Measurements from ENCODE around the gene NUAK1.

The NUAK1 gene

DNA sequence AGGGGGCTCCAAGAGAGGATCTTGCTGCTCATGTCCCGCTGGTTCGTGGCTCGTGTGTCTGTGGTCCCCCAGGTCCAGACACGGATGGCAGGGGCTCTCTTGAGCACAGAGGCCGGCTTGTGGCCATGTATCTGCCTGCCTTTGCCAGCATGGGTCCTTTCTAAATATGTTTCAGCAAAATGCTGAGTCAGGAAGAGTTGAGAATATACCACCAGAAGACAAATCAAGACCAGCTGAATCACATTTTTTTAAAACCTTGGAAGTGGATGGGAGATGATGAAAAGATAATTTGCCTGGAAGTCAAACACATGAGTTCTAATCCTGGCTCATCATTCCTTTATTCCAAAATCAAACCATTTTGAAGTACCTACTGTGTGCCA, 58.0 kb downstream of the NUAK1 start:
- no peak for DNase-seq

DNA sequence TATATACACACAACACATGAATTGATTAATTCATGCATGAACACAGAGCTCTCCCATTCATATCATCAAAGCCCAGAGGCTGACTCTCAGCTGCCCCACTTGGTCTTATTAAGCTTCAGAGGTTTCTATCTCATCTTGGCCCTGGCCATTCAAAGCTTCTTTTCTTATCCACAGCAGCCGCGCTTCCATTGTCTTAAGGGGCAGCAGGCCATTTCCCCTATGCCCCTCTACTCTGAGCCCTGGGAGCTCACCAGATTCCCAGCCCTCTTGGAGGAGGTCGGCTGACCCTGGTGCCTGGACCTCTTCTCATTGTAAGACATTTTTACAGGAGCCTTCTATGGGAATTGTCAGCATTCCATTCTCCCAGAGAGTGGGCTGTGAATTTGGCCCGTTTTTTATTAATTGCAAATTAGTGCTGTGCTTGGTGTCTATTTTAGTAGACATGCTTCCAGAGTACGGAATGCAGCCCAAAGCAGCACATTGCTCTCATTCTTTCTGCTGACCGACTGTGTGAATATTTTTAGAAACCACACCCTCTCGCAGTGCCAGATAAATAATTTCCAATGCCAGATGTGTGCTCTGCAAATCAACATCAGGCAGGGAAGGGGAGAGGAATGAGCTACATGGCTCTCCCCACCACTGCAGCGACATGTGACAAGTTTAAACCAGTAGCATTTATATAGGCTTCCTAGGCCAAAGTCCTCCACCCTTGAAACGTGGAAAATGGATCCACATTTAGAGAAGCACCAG, 58.5 kb downstream of the NUAK1 start:
- no peak for DNase-seq

DNA sequence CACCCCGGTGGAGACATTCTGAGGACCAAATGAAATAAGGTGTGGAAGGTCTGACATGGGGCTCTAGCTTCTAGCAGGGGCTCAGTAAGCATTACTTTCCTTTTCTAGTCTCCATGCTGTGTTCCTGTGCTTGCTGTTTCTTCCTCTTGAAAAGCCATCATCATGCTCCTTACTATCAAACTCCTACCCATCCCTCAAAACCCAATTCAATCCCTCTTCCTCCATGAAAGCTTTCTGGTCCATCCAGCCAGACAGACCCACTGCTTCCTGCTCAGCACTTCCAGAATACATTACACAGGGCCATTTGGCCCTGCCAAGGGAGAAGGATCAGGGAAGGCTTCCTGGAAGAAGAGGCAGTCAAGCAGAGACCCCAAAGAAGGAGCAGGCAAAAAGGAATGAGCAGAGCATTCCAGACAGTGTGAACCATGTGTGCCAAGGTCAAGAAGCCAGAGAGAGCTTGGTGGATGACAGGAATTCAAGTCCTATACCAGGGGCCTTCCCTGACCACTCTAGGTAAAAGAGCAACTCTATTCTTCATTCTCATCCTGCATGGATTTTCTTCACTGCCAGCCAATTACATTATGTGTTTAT, 59.5 kb downstream of the NUAK1 start:
- DNase-seq: no peak

DNA sequence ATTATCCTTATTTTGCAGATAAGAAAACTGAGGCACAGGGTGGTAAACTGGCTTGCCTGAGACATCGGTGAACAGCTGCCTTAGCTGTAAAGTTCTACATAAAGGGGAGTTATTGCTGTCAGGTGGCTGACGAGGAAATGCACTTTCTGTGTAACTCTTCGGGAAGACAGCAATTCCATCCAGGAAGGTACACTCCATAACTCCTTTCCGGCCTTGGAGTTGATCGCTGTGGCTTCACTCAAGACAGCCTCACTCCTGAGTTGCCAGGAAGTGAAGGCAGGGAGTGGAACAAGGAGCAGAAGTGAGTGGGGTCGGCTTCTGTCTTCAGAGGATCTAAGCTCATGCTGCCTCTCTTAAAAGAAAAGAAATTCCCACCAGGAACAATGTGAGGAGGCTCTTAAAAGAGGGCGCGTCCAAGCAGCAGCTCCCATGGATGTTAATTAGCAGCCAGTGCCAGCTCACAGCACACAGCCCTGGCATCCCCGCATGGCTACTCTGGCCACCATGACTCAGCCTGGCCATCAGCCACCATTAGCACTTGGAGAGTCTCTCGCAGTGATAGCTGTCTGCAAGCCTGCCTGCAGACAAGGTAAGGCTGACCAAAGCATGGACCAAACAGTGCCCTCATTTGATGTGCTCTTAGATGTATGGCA, 60.3 kb downstream of the NUAK1 start:
- no peak for DNase-seq

DNA sequence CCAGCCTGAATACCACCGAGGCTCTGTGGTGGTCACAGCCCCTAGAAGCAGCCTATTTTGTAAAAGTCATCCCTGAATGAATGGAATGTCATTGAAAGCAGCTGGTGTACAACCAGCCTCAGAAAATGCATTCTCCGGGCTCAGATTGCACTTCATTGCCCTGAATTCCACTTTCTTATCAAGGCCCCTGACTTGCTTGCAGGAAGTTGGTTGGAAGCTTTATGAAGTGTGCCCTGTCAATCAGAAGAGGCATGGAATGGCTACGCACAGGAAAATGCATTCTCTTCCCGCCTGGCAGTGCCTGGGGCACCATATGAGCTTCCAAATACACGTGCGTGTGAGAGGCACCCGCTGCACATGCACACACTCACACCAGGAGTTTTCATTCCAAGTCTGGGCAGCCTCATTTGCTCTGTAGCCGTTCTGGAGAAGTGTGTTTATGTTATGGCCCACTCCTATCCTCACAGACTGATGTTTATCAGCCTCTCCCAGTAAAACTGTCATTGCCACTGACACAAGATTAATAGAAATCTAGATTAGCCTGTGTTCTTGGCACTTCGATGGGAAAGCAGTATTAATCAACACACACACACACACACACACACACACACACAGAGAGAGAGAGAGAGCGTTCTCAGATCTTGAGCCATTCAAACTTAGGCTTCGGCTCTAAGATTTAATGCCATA, 63.9 kb downstream of the NUAK1 start:
- no peak for DNase-seq

DNA sequence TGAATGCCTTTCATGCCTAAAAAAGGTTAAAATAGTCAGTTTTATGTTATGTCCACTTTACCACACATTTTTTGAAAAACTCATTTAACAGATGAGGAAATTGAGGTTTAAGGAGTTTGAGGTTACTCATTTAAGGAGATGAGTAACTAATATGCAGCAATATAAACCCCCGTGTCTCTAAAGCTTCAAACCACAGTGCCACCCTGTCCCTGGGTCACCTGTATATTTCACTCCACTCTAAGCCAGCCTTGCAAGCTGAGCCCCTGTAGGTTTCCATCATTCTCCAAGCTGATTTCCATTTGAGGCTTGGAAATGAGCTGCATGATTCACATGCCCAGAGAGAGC, 64.4 kb downstream of the NUAK1 start:
- DNase-seq: no peak

DNA sequence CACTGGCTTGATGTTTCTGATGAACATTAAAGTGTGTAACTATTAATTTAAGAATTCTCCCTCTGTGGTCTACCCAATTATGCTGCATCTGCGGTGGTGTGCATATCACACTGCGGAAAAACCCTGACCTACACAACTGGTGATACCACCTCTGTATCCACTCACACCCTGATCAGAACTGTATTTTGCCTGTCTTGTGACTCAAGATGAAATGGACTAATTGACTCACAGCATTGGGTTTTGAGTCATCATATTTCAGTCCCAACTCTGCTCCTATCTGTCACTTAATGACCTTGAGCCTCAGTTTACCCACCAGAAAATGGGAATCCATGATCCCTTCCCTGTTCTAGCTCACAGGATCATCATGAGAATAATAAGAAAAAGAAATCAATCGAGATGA, 65.6 kb downstream of the NUAK1 start:
- no peak for DNase-seq

DNA sequence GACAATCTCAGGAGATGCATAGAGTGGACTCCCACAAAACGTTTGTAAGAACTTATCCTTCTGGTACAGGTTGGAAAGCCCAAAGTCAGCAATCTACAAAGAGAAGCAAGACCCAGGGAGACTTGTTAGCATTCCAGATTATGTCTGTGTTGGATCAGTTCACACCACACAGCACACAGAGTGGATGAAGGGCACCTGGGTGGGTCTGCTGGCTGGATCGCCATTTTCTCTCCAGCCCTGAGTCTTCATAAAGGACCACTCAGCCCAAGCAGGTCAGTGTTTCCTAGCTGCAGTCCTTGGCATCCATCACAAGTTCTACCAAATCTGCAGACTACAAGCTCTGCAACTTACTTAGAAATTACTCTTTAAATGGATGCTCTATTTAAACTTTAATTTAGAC, 66.0 kb downstream of the NUAK1 start:
- no peak for DNase-seq

DNA sequence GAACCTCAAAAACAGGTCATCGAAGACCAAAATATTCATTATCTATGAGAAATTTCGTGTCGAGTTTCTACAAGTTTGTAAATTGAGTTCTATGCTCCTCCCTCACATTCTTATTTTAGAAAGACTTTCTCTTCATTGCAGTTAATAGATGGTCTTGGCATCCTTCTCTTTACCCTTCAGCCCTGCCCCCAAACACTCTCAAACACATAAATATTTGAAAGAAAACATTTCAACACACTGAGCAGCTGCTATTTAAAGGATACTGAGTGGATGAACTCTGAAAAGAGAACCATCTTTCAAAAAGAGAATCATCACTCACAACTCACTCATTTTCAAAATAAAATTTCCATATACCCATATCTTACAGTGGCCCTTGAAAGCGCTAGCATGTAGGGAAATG, 67.1 kb downstream of the NUAK1 start:
- DNase-seq: no peak

DNA sequence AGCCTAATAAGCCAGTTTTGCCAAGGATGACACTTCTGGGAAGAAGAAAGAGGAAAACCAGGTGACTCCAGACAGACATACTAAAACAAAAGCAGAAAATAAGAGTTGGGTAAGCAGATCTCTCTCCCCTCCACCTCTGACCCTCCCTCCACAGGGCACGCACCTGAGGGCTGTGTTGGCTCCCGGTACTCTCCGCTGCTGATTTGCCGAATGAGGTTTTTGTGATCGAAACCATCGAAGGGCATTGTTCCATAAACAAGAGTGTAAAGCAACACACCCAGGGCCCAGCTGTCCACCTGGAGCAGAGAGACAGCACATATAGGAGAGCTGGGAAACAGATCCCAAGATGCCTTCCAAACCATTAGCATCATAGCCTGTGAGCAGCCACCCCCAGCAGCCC, 68.1 kb downstream of the NUAK1 start:
- no peak for DNase-seq

DNA sequence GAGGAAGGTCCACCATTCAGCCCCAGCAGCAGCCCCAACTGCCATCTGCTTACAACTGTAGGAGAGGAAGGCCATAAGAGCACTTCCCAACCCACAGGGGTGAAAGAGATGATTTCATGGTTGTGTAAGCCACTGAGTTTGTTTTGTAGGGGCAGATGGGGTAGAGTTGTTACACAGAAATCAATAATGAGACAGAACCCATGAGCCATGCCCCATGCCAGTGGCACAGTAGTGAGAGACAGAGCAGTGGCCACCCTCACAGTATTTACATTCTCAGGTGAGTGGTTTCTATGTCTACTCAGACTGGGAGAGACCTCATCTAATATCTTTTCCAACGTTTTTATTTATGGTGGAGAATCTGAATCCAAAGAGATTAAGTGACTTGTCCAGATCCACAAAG, 68.6 kb downstream of the NUAK1 start:
- no peak for DNase-seq

DNA sequence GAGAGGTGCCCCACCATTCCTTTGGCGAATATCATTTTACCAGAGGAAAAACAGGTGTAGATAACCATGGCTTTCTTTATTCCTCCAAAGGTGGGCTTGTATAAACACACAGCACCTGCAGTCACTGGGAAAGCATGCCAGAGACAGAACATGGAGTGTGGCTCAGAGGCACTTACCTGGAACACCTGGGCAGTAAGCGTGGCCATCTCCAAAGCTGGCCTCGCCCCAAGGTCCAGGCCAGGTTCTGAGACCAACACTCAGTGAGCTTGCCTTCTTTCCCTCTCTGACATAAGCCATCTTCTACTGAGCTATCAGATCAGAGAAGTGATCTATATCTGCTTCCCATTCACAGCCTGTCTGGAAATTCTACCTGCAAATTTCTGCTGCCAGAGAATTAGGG, 70.5 kb downstream of the NUAK1 start:
- no peak for DNase-seq

DNA sequence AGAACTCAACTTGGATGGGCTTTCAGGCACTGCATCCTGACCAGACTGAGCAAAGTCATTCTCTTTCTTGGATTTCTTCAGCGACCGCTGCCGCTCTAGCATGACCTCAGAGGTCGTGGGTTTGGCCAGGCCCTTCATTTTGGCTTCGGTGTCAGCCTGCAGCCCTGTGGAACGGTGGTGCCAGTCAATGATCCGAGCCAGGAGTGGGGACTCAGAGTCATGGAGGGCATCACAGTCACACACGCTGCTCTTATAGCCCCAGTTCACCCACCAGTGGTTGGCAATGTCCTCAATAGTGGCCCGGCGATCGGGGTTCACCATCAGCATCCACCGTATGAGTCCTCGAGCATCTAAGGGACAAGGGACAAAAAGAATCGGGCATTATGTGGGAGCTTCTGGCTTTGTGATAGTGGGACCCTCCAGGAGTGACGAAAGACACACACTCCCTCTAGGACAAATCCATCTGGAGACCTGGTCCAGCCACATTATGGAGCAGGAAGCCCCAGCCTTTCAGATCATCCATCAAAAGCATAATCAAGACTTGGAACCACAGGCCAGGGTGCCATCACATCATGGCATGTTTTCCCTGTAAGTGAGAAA, 71.0 kb downstream of the NUAK1 start:
- no peak for DNase-seq

DNA sequence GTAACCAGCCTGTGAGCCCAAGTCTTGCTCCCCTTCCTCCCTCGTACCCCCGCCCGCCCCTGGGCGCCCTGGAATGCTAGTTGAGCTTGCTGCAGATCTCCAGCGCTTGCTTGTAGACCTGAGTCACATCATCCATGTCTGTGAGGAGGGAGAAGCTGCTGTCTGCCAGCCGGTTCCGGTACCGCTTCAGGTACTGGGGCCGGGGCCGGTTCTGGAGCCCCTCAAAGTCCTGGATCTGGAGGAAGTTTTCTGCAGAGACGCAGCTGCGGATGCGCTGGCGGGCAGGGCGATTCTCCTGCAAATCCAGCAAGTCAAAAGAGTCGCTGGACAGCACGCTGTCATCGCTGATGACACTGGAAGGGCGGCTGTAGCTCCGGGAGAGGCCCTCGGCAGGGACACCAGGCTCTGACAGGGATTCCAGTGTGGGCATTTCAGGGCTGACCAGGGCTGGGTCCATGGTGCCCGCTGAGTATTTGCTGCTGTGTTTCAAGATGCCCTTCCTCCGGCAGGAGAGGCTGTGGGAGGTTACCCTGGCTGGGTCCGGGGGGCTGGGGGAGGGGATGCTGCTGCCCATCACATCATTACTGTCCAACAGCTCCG, 71.9 kb downstream of the NUAK1 start:
- DNase-seq: no peak

DNA sequence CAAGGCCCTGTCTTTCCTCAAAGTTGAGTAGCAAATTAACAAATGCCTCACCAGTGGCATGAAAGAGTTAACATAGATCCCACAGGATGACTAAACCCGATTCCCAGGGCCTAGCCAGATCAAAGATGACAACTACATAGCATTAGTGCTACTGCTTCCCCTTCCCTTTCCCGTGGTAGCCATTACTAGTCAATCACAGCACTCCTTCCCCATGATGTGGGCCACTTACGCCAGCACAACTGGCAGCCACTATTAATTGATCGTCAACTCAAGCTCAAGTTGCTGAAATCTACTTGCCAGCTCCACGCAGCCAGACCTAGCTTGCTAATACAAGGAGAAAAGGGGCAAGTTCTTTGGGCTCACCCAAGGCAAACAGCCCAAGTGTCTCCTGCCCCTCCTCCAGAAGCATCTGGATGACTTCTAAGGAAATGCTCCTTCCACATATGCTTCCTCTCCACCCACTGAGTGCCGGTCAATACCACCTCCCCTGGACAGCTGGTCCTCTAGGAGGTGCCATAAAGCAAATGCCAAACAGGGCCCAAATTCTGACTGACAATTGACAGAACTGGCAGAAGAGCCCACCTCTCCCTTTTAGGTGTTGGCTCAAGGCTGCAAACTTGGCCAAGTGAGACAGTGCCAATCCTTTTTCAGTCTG, 72.6 kb downstream of the NUAK1 start:
- DNase-seq: no peak

DNA sequence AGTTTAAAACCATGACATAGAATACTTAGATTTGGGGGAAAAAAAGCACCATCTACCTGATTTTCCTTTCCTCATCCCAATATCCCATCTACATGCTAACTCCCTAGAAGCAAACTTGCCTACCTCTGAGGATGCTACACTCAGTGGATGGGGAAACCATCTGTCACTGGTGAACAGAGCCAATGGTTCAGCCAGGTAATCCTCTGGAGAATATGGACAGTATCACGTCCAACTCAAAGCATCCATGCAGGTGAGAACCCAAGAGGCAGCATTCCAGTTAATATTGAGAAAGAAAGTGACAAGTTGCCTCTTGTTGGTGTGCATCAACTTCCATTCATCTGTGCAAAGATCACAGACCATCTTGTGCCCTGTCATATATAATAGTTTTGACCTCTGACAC, 73.2 kb downstream of the NUAK1 start:
- no peak for DNase-seq

DNA sequence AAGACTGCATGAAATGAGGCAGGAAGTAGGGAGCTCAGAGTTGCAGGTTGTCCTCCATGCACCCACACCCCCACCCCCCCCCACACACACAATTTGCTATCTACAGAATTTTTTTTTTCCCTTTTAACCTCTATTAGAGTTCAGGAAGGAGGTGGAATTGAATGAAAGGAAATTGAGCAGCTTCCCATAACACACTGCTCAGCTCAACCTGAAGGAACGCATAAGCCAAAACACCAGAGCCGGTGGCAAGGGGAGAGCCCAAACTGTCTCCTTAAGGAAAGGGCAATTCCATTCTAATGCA, 74.1 kb downstream of the NUAK1 start:
- no peak for DNase-seq

DNA sequence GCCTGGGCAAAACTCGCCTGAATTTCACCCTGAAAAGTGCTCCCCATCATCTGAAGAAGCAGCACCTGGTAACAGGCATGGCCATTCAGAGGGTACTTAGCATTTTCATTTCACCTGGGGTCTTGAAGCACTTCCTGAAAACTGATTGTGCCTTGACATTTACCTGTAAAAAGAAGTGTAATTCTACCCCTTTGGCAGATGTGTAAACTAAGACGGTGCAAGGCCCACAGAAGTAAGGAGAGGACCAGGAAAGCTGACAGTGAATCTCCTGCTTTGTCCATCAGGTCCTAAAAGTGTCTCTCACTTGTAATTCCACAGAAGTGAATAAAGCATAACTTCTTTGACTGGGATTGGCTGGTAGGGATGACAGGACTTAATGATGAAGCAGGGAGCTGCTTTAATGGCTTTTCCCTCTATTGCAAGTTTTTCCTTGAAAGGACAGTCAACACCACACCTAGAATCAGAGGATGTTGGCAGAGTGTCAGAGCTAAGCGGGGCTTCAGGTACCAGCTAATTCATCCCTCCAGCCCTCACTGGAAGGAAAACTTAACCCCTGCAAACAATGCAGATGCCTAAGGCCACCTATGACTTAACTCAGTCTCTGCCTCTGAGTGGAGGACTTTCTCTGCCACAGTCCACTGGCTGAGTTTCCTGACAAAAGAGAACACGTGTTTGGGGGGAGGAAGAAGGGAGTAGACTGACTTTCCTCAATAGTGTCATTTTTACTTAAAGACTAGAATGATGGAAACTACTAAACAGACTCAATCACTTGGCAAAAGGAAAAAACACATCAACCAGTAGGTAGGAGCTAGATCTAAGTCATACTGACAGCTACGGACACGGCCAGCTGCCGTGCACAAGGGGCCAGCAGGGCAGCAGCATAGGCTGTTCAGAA, 74.7 kb downstream of the NUAK1 start:
- DNase-seq: no peak

DNA sequence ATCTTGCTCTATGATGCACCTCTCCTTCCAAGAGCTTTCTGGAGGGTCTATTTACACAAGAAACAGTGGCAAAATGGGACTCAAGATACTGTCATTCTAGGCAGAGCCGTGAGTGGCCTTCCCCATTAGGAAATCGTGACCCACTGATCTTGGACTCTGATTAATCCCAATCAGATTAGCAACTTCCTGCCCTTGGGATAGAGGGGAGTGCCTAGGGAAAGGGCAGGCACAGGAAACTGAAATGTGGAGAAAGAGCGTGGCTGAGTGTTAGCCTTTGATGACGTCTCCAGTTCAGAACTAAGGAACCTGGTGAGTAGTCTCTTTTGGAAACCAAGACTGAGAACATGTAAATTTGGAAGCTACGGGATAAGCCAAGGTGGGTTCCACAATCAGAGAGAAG, 76.1 kb downstream of the NUAK1 start:
- no peak for DNase-seq

DNA sequence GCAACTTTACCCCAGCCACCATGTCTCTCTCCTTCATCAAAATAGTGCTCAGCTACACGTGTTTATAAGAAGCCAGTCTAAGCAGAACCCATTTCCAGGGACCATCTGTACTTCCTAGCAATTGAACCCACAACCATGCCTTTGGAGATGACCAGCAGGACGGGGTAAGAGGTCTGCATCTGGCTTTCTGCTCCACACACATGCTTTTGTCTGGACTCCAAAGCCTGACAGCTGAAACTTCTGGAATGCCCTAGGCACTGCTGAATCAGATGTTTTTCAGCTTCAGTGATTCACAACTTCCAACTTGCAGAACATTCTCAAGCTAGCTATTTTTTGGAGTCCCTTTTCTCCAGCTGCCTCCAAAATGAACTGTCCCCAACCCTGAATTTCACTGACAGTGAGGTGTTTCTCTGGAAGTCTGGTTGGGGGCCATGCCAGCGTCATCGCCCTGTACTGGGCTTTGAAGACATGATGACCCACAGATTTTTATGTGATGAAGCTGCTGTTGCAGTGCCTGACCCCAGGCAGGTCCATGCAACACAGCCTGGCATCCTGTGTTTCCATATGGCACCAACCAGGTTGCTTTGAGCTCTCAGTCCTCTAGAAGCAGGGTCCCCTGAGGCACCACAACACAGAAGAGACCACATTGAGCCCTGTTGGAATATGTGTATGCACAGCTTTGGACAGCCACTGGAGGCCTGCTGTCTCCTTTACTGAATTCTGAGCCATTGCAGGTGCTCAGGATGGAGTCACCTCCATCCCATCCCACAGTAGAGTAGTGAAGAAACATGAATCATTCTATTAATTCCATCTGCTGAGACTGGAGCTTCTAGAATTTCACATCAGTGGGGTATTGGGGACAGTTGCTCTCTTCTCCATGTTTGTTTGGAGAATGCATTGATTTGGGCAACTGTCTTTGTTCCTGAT, 80.2 kb downstream of the NUAK1 start:
- DNase-seq: no peak

DNA sequence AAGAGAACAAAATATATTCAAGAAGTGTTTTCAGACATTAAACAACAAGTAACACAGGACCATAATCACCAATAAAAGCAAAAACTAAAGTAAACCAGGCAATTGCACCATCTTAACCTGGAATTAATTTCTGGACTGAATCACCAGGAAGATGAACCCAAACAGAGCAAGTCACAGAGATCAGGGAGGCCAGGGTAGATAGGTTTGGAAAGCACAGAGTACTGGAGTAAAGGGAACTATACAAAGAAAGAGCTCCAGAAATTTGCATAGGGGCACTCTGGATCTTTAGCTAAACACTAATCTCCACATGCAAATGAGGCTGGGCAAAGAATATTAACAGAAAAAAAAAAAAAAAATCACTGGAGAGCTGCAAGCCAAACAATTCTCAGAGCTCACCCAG, 84.7 kb downstream of the NUAK1 start:
- DNase-seq: no peak

Data from activated CD8-positive, alpha-beta memory T cell treated with anti-CD3 and anti-CD28 coated beads for 24 hours (primary cell).